ENCODE results near the gene HOXB8. TPM values are rescaled to one million over a fixed set of nuclear protein-coding genes. Genes with fewer than 3 reads are reported as not detected.

Gene HOXB8
- total and polyA plus RNA-seq, 2 of the 13 experiments (the other 11 are each of a cell fraction or from before 2014, with no cell fraction given) = not detected

DNA sequence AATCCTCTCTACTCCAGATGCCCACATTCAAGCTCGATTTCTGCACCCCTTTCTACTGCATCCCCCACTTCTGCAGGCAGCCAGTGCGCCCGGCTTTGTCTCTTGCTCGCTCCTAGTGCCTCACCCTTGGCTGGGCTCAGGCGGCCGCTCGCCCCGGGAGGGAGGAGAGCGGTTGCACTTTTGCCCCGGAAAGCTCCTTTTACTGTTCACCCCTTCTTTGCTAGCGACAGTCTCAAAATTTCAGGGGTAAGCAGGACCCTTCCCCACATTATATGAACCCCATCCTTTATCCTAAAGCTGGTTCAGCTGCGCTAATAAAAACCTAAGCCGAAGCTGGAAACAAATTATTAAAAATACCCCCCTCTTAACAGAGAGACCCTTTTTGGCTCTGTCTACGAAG is 22.5 kb downstream of the HOXB8 start (continued):
- TF ChIP-seq TGIF2 (CRISPR knock-in tag; IDR thresholded peaks at IDR 0.05) = no peak
- no peak for TF ChIP-seq CCDC6 (CRISPR knock-in tag; IDR thresholded peaks at IDR 0.05)
- TF ChIP-seq, protein P1, sequence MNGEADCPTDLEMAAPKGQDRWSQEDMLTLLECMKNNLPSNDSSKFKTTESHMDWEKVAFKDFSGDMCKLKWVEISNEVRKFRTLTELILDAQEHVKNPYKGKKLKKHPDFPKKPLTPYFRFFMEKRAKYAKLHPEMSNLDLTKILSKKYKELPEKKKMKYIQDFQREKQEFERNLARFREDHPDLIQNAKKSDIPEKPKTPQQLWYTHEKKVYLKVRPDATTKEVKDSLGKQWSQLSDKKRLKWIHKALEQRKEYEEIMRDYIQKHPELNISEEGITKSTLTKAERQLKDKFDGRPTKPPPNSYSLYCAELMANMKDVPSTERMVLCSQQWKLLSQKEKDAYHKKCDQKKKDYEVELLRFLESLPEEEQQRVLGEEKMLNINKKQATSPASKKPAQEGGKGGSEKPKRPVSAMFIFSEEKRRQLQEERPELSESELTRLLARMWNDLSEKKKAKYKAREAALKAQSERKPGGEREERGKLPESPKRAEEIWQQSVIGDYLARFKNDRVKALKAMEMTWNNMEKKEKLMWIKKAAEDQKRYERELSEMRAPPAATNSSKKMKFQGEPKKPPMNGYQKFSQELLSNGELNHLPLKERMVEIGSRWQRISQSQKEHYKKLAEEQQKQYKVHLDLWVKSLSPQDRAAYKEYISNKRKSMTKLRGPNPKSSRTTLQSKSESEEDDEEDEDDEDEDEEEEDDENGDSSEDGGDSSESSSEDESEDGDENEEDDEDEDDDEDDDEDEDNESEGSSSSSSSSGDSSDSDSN (CRISPR knock-in tag; IDR thresholded peaks at IDR 0.05) = no peak
- no peak for TF ChIP-seq ZNF333 (CRISPR knock-in tag; IDR thresholded peaks at IDR 0.05; ENCODE audit: borderline replicate concordance)
- TF ChIP-seq, protein P2, sequence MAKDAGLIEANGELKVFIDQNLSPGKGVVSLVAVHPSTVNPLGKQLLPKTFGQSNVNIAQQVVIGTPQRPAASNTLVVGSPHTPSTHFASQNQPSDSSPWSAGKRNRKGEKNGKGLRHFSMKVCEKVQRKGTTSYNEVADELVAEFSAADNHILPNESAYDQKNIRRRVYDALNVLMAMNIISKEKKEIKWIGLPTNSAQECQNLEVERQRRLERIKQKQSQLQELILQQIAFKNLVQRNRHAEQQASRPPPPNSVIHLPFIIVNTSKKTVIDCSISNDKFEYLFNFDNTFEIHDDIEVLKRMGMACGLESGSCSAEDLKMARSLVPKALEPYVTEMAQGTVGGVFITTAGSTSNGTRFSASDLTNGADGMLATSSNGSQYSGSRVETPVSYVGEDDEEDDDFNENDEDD (CRISPR knock-in tag; IDR thresholded peaks at IDR 0.05; ENCODE audit: borderline replicate concordance) = no peak
- no peak for TF ChIP-seq CBX1 (IDR thresholded peaks at IDR 0.05; ENCODE audit: low read depth)
- TF ChIP-seq, protein P3, sequence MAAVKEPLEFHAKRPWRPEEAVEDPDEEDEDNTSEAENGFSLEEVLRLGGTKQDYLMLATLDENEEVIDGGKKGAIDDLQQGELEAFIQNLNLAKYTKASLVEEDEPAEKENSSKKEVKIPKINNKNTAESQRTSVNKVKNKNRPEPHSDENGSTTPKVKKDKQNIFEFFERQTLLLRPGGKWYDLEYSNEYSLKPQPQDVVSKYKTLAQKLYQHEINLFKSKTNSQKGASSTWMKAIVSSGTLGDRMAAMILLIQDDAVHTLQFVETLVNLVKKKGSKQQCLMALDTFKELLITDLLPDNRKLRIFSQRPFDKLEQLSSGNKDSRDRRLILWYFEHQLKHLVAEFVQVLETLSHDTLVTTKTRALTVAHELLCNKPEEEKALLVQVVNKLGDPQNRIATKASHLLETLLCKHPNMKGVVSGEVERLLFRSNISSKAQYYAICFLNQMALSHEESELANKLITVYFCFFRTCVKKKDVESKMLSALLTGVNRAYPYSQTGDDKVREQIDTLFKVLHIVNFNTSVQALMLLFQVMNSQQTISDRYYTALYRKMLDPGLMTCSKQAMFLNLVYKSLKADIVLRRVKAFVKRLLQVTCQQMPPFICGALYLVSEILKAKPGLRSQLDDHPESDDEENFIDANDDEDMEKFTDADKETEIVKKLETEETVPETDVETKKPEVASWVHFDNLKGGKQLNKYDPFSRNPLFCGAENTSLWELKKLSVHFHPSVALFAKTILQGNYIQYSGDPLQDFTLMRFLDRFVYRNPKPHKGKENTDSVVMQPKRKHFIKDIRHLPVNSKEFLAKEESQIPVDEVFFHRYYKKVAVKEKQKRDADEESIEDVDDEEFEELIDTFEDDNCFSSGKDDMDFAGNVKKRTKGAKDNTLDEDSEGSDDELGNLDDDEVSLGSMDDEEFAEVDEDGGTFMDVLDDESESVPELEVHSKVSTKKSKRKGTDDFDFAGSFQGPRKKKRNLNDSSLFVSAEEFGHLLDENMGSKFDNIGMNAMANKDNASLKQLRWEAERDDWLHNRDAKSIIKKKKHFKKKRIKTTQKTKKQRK (IDR thresholded peaks at IDR 0.05; ENCODE audit: low read length) = no peak
- no peak for TF ChIP-seq ZNF563 (CRISPR knock-in tag; IDR thresholded peaks at IDR 0.05)
- no peak for TF ChIP-seq NFKB2 (CRISPR knock-in tag; IDR thresholded peaks at IDR 0.05; ENCODE audit: borderline replicate concordance)
- TF ChIP-seq ZSCAN25 (CRISPR knock-in tag; IDR thresholded peaks at IDR 0.05) = no peak
- TF ChIP-seq MED13 (CRISPR knock-in tag; IDR thresholded peaks at IDR 0.05) = no peak
- TF ChIP-seq POLR2A (IDR thresholded peaks at IDR 0.05; ENCODE audit: insufficient read depth in 1 of 2, low read depth in 2 of 2, low read length in 2 of 2) = no peak
- TF ChIP-seq, protein P4, sequence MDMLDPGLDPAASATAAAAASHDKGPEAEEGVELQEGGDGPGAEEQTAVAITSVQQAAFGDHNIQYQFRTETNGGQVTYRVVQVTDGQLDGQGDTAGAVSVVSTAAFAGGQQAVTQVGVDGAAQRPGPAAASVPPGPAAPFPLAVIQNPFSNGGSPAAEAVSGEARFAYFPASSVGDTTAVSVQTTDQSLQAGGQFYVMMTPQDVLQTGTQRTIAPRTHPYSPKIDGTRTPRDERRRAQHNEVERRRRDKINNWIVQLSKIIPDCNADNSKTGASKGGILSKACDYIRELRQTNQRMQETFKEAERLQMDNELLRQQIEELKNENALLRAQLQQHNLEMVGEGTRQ (IDR thresholded peaks at IDR 0.05; ENCODE audit: low read depth, low read length) = no peak
- TF ChIP-seq, protein P4 (CRISPR knock-in tag; IDR thresholded peaks at IDR 0.05; ENCODE audit: borderline replicate concordance) = no peak
- TF ChIP-seq ATF1 (CRISPR knock-in tag; IDR thresholded peaks at IDR 0.05) = no peak
- TF ChIP-seq MIER2 (CRISPR knock-in tag; IDR thresholded peaks at IDR 0.05) = no peak

Data from HepG2 (cell line).